AG04449 (cell line): Measurements from ENCODE around the gene FAM20A.

Source experiments
- CTCF ChIA-PET: fragments of 350-600 bp; formaldehyde crosslinking; extraction: SDS; loops from one replicate; lab custom pipeline; 2021; ENCODE audit warnings: antibody characterized with exemption; lab: Yijun Ruan, JAX
- POLR2A ChIA-PET: fragments of 400-600, 350-600 bp; formaldehyde crosslinking; extraction: SDS; loops from one replicate; lab custom pipeline; 2020; ENCODE audit warnings: antibody characterized with exemption, inconsistent platforms; lab: Yijun Ruan, JAX
- DNase-seq: peaks from one replicate; pipeline ENCODE4 v3.0.0-alpha.2; 2010; ENCODE audit warnings: low read depth, low spot score
- H3K4me3 ChIP-seq: 2 replicates; pipeline ENCODE4 v1.5.1; 2011; ENCODE audit warnings: low read depth, mild to moderate bottlenecking, control low read depth, low read length
- TF ChIP-seq, protein P1 (sequence below): IDR thresholded peaks from one replicate; pipeline ENCODE4 v1.5.1; 2011; ENCODE audit warnings: mild to moderate bottlenecking, moderate library complexity, low read length, control low read depth, inconsistent platforms; ENCODE audit not compliant: insufficient read depth; ENCODE audit errors: missing control alignments

Gene FAM20A

DNA sequence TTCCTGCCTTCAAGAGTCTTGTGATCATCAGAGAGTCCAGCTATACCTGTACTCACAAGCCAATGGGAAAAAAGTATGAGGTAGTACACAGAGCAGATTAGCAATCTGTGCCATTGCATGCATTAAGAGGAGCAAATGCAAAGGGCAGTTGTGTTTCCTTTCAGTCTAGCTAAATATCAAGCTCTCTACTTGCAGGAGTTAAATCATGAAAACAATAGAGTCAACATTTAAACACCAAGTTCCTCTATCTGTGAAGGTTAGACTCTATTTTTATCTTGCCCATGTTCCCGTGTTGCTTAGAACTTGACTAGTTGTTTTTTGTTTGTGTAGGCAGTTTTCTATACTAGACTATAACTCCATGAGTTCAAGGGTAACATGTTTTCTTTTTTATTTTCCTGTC, 4.7 kb upstream of the FAM20A start:
- POLR2A ChIA-PET, result no interaction called here
- DNase-seq, result no peak
- TF ChIP-seq, protein P1, sequence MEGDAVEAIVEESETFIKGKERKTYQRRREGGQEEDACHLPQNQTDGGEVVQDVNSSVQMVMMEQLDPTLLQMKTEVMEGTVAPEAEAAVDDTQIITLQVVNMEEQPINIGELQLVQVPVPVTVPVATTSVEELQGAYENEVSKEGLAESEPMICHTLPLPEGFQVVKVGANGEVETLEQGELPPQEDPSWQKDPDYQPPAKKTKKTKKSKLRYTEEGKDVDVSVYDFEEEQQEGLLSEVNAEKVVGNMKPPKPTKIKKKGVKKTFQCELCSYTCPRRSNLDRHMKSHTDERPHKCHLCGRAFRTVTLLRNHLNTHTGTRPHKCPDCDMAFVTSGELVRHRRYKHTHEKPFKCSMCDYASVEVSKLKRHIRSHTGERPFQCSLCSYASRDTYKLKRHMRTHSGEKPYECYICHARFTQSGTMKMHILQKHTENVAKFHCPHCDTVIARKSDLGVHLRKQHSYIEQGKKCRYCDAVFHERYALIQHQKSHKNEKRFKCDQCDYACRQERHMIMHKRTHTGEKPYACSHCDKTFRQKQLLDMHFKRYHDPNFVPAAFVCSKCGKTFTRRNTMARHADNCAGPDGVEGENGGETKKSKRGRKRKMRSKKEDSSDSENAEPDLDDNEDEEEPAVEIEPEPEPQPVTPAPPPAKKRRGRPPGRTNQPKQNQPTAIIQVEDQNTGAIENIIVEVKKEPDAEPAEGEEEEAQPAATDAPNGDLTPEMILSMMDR, result no peak
- CTCF ChIA-PET, result no interaction called here
- no peak overlapping the region for H3K4me3 ChIP-seq

DNA sequence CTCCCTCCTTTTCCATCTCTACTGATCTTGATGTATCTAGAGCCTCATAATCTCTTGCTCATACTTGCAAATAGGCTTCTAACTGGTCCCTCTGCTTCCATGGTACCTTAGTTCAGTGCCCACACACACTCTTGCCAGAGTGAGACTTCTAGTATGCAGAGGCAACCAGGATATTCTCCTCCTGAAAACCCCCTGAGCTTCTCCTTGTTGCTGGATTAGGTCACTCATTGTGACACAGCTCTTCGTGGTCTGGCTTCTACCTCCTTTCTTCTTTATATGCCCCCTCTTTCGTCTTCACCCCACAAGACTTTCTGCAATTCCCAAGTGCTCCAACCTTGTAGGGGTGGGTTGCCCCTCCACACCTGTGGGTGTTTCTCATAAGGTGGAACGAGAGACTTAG, 2.5 kb upstream of the FAM20A start:
- ChIA-PET CTCF (no interaction called here), POLR2A (no interaction called here)
- H3K4me3 ChIP-seq, result no peak overlapping the region
- TF ChIP-seq, protein P1, result no peak
- DNase-seq, result no peak

DNA sequence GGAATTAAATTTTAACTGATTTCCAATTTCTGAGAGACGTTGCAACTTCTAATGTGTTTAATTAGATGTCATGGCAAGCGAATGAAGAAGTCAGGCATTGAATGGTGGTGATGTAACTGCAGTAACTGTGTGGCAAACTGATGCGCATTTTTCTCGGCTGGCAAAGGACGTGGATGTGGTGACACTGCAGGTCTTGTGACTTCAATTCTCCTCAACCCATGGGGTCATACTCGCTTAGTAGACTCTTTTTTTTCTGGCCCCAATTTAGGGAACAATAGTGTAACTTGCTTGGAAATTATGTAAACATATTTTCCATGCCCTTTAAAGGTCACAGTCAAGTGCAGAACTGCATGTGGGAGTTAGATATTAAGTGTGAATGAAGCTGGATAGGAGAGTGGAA, 1.9 kb upstream of the FAM20A start:
- TF ChIP-seq, protein P1, result no peak
- DNase-seq, result no peak
- no peak overlapping the region for H3K4me3 ChIP-seq
- ChIA-PET CTCF (no interaction called here), POLR2A (no interaction called here)

DNA sequence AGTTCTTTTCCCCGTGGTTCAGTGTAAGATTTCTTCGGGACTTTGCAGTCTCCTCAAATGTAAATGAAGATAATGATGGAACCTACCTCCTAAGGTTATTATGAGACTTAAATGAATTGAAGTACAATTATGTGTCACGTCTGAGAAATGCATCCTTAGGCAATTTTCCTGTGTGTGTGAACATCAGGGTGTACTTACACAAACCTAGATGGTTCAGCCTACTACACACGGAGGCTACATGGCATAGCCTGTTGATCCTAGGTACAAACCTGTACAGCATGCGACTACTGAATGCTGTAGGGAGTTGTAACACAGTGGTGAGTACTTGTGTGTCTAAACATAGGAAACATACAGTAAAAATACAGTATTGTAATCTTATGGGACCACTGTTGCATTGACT, 1.1 kb upstream of the FAM20A start:
- H3K4me3 ChIP-seq, result no peak overlapping the region
- POLR2A ChIA-PET, result no interaction called here
- CTCF ChIA-PET, result no interaction called here
- TF ChIP-seq, protein P1, result no peak
- no peak for DNase-seq

DNA sequence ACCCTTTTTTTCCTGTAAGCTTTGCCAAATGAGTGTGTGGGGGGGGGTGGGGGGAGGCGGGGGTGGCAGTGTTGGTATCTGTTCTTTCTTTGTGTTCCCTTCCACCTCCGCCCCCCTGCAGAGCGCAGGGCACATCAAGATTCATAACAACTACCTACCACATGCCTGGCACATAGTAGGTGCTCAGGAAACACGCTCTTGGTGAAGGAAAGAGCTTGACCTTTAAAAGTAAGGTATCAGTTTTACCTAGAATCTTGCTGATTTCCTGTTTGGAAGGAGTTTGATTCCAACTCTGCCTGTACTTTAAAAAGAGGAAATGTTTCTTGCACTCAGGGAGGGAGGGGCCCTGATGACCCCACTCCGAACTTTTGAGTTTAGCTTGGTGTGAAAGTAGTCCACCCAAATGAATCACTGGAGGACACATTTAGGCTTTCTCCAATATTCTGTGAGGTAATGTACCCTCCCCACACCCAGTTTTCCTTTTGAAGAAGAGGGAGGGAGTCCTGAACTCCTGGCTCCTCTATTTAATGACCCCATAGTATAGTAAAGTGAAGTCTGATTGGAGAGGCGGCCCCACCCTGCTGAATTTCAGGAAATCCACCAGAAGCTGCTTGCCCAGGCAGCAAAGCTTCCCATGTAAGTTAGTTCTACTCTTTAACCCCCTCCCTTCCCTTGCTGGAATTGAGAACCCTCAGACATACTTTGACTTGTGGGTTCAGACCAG, 560 bp upstream of the FAM20A start:
- DNase-seq, result no peak
- TF ChIP-seq, protein P1, result no peak
- no peak overlapping the region for H3K4me3 ChIP-seq
- ChIA-PET CTCF (no interaction called here), POLR2A (no interaction called here)

DNA sequence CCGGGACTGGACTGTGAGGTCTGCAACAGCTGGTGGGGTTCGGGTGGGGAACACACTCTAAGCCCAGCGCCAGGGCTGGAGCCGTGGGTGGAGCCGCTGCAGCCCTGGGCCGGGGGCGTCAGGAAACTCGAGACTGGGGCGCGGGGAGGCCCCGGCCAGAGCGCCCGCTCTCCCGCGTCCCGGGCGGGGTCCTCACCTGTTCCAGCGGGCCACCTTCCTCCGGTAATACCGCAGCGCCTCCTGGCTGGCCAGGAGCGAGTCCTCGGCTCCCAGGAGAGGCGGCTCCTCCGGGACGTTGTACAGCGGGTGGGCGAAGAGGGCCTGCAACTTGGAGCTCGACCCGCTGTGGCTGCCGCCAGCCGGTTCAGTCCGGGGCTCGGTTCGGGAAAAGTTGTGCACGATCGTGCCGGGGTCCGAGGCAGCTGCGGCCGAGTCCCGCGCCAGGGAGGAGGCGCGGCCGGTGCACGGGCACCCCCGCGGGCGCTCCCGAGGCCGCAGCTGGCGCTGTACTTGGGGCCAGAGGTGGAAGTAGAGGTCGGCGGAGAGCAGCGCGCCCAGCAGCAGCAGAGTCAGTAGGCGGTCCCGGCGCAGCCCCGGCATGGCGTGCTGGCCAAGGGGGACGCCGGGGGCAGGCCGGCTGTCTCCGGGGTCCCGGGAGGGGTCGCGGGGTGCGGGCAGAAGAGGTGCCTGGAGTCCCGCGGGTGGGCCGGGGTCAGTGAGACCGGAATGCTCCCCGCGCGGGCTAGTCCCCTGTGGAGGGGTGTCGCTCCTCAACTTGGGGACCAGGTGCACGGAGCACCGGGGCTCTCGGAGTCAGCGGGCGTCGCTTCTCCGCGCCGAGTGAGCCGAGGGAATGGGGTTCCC, 868 bp downstream of the FAM20A start:
- POLR2A ChIA-PET, result no interaction called here
- CTCF ChIA-PET, result no interaction called here
- H3K4me3 ChIP-seq, result no peak overlapping the region
- DNase-seq, result no peak
- TF ChIP-seq, protein P1, result no peak
